Measurements from ENCODE around the gene NUDT7.

Gene NUDT7

GRCh38 chr16:77729951-77730350 is 7.6 kb downstream of the NUDT7 start:
- DNase-seq: no peak

GRCh38 chr16:77732241-77732946 is 10.1 kb downstream of the NUDT7 start:
- DNase-seq: no peak

- DNase-seq: no peak
Measured at GRCh38 chr16:77736879-77737278, 14.6 kb downstream of the NUDT7 start.

GRCh38 chr16:77738706-77739558 is 16.6 kb downstream of the NUDT7 start:
- DNase-seq: no peak

- DNase-seq: no peak
Measured at GRCh38 chr16:77739559-77739892, 17.2 kb downstream of the NUDT7 start.

GRCh38 chr16:77744141-77744540 is 21.8 kb downstream of the NUDT7 start:
- no peak for DNase-seq

- no peak for DNase-seq
Measured at GRCh38 chr16:77745972-77746371, 23.7 kb downstream of the NUDT7 start.

- DNase-seq: no peak
Measured at GRCh38 chr16:77748421-77749005, 26.2 kb downstream of the NUDT7 start.

GRCh38 chr16:77749415-77749814 is 27.1 kb downstream of the NUDT7 start:
- DNase-seq: no peak

GRCh38 chr16:77758046-77758445 is 35.7 kb downstream of the NUDT7 start:
- DNase-seq: no peak

GRCh38 chr16:77758508-77758907 is 36.2 kb downstream of the NUDT7 start:
- no peak for DNase-seq

GRCh38 chr16:77759201-77759600 is 36.9 kb downstream of the NUDT7 start:
- DNase-seq: no peak

- no peak for DNase-seq
Measured at GRCh38 chr16:77759821-77760220, 37.5 kb downstream of the NUDT7 start.

- DNase-seq: no peak
Measured at GRCh38 chr16:77760800-77761199, 38.5 kb downstream of the NUDT7 start.

- DNase-seq: no peak
Measured at GRCh38 chr16:77761204-77761603, 38.9 kb downstream of the NUDT7 start.

- DNase-seq: no peak
Measured at GRCh38 chr16:77762262-77762661, 39.9 kb downstream of the NUDT7 start.

GRCh38 chr16:77763994-77764393 is 41.7 kb downstream of the NUDT7 start:
- DNase-seq: no peak

- DNase-seq: no peak
Measured at GRCh38 chr16:77767211-77767610, 44.9 kb downstream of the NUDT7 start.

- DNase-seq: no peak
Measured at GRCh38 chr16:77767826-77768225, 45.5 kb downstream of the NUDT7 start.

GRCh38 chr16:77775911-77776909 is 53.9 kb downstream of the NUDT7 start:
- no peak for DNase-seq

GRCh38 chr16:77777745-77778144 is 55.4 kb downstream of the NUDT7 start:
- DNase-seq: no peak

- DNase-seq: no peak
Measured at GRCh38 chr16:77780378-77780837, 58.1 kb downstream of the NUDT7 start.

- no peak for DNase-seq
Measured at GRCh38 chr16:77781091-77781490, 58.8 kb downstream of the NUDT7 start.

Data from bone marrow (tissue), 2 donors.